ENCODE data around the gene DTHD1.

Gene DTHD1

GRCh38 chr4:36255577-36255976 lies 25.8 kb upstream of the DTHD1 start:
- in situ Hi-C loops (cut with MboI; ENCODE audit: low sequenced_read_pairs, unreplicated experiment), result no loop called here

GRCh38 chr4:36256398-36256891 lies 25.0 kb upstream of the DTHD1 start:
- peak; percentile 20 for DNase-seq (ENCODE audit: low spot score)
- TF ChIP-seq CTCF (IDR thresholded peaks at IDR 0.05; ENCODE audit: borderline replicate concordance, control extremely low read depth, extremely low read depth, insufficient read depth, missing control alignments), result no peak
- in situ Hi-C loops (cut with MboI; ENCODE audit: low sequenced_read_pairs, unreplicated experiment), result no loop called here

More at GRCh38 chr4:36255577-36255976, 25.8 kb upstream of the DTHD1 start:
- no peak for TF ChIP-seq CTCF (IDR thresholded peaks at IDR 0.05; ENCODE audit: borderline replicate concordance, control extremely low read depth, extremely low read depth, insufficient read depth, missing control alignments)
- peak; percentile 34 for DNase-seq (ENCODE audit: low spot score)

GRCh38 chr4:36260731-36261130 lies 20.7 kb upstream of the DTHD1 start:
- DNase-seq (ENCODE audit: low spot score), result no peak
- no peak for TF ChIP-seq CTCF (IDR thresholded peaks at IDR 0.05; ENCODE audit: borderline replicate concordance, control extremely low read depth, extremely low read depth, insufficient read depth, missing control alignments)
- in situ Hi-C loops (cut with MboI; ENCODE audit: low sequenced_read_pairs, unreplicated experiment), result no loop called here

GRCh38 chr4:36264207-36264826 lies 17.1 kb upstream of the DTHD1 start:
- no peak for DNase-seq (ENCODE audit: low spot score)
- in situ Hi-C loops (cut with MboI; ENCODE audit: low sequenced_read_pairs, unreplicated experiment), result no loop called here
- no peak for TF ChIP-seq CTCF (IDR thresholded peaks at IDR 0.05; ENCODE audit: borderline replicate concordance, control extremely low read depth, extremely low read depth, insufficient read depth, missing control alignments)

- TF ChIP-seq CTCF (IDR thresholded peaks at IDR 0.05; ENCODE audit: borderline replicate concordance, control extremely low read depth, extremely low read depth, insufficient read depth, missing control alignments), result no peak
- no peak for DNase-seq (ENCODE audit: low spot score)
- in situ Hi-C loops (cut with MboI; ENCODE audit: low sequenced_read_pairs, unreplicated experiment), result no loop called here
Observed at GRCh38 chr4:36267486-36268268, 13.7 kb upstream of the DTHD1 start.

GRCh38 chr4:36269101-36269500 lies 12.3 kb upstream of the DTHD1 start:
- in situ Hi-C loops (cut with MboI; ENCODE audit: low sequenced_read_pairs, unreplicated experiment), result no loop called here

More at GRCh38 chr4:36269101-36269500, 12.3 kb upstream of the DTHD1 start:
- no peak for DNase-seq (ENCODE audit: low spot score)
- no peak for TF ChIP-seq CTCF (IDR thresholded peaks at IDR 0.05; ENCODE audit: borderline replicate concordance, control extremely low read depth, extremely low read depth, insufficient read depth, missing control alignments)

Data from GM13976 (cell line).